Muscle of leg (tissue), 11 donors: ENCODE measurements around the gene DCXR. TPM values are rescaled to one million over a fixed set of nuclear protein-coding genes. Genes with fewer than 3 reads are reported as not detected.

Experiments
- DNase-seq: peaks from one replicate; pipeline ENCODE4 v3.0.0; 2013
- H3K27ac ChIP-seq: one replicate; pipeline ENCODE4 v1.5.1; 2013; ENCODE audit warnings: mild to moderate bottlenecking, low read length, control low read depth
- H3K27me3 ChIP-seq: one replicate; pipeline ENCODE4 v1.6.1; 2013; ENCODE audit warnings: low read length; ENCODE audit not compliant: control insufficient read depth, insufficient read depth
- H3K36me3 ChIP-seq: one replicate; pipeline ENCODE4 v1.6.1; 2013; ENCODE audit warnings: low read length; ENCODE audit not compliant: control insufficient read depth, insufficient read depth
- H3K4me1 ChIP-seq: one replicate; pipeline ENCODE4 v1.6.1; 2013; ENCODE audit warnings: low read length; ENCODE audit not compliant: control insufficient read depth, insufficient read depth
- H3K4me3 ChIP-seq: one replicate; pipeline ENCODE4 v1.5.1; 2013; ENCODE audit warnings: low read length, control low read depth
- H3K9me3 ChIP-seq: replicated peaks from 2 replicates; pipeline ENCODE4 v1.6.1; 2013; ENCODE audit warnings: low read depth, low read length; ENCODE audit not compliant: control insufficient read depth
- WGBS: methylation state at CpG from one replicate; pipeline ENCODE4 v1.1.5; 2013; ENCODE audit warnings: missing lambda C conversion rate; ENCODE audit not compliant: insufficient coverage; 5-methylcytosine and 5-hydroxymethylcytosine counted together
- polyA plus RNA-seq, 8 donors: library from polyadenylated mRNA; unstranded; fragments of 120-200 nt; gene quantifications; one replicate each; pipeline versions ENCODE4 v1.2.1 to v1.2.3, GENCODE V29; 2013; ENCODE audit warnings: inconsistent platforms in 1 of 8, low replicate concordance in 1 of 8; ENCODE audit not compliant: insufficient read length in 8 of 8, insufficient read depth in 1 of 8
- total RNA-seq: library from RNA; stranded (reverse); fragments of 120-200 nt; gene quantifications from one replicate; pipeline ENCODE4 v1.2.4, GENCODE V29; 2013

DCXR gene
- total and polyA plus RNA-seq, 9 donors = 30.0 to 44.6 (median 38.8) TPM

- WGBS = 0% methylated on average over 42 of the region's 42 CpGs
- Histone ChIP-seq H3K9me3 (no peaks in the 10 kb centered on the region), H3K27ac (peak within 1 kb of the TSS; percentile 57), H3K27me3 (no peaks in the 10 kb centered on the region), H3K4me3 (peak within 1 kb of the TSS; percentile 93), H3K36me3 (peaks cover 13% of the 10 kb centered on the region), H3K4me1 (peaks cover 37% of the 10 kb centered on the region)
- DNase-seq = peak; percentile 100
Measured at GRCh38 chr17:82022981-82023446, 14.5 kb downstream of the DCXR start, which contains the start of gene LRRC45. TSS of gene LRRC45 (plus strand) at chr17:82023305. CDS start at chr17:82023644, 339 bp downstream.

- DNase-seq = no peak
- Histone ChIP-seq H3K4me1 (peaks cover 36% of the 10 kb centered on the region), H3K4me3 (peak within 1 kb of the TSS; percentile 93), H3K36me3 (peaks cover 17% of the 10 kb centered on the region), H3K27me3 (no peaks in the 10 kb centered on the region), H3K9me3 (no peaks in the 10 kb centered on the region), H3K27ac (peak within 1 kb of the TSS; percentile 57)
- under 1% methylated on average over 62 of the region's 64 CpGs for WGBS
Measured at GRCh38 chr17:82022310-82022980, 15.1 kb downstream of the DCXR start, which contains the start of gene CENPX. TSS of gene CENPX (minus strand) at chr17:82022878. CDS start at chr17:82022861, 17 bp downstream.

GRCh38 chr17:82021900-82022309, 15.6 kb downstream of the DCXR start:
- Histone ChIP-seq H3K9me3 (no peaks in the 10 kb centered on the region), H3K27ac (no peak overlapping the region), H3K4me1 (peaks cover 35% of the 10 kb centered on the region), H3K27me3 (no peaks in the 10 kb centered on the region), H3K36me3 (peaks cover 19% of the 10 kb centered on the region), H3K4me3 (peak overlapping the region; percentile 93)
- DNase-seq = peak; percentile 40
- 9% methylated on average over 9 of the region's 10 CpGs for WGBS

- H3K36me3 ChIP-seq = peaks cover 21% of the 10 kb centered on the region
- H3K4me3 ChIP-seq = peak overlapping the region; percentile 93
- DNase-seq = peak; percentile 79
- H3K27ac ChIP-seq = no peak overlapping the region
- H3K27me3 ChIP-seq = no peaks in the 10 kb centered on the region
- H3K9me3 ChIP-seq = no peaks in the 10 kb centered on the region
- H3K4me1 ChIP-seq = peaks cover 35% of the 10 kb centered on the region
- 47% methylated on average over 19 of the region's 25 CpGs for WGBS
Measured at GRCh38 chr17:82021107-82021899, 16.2 kb downstream of the DCXR start.

GRCh38 chr17:82020572-82021106, 16.9 kb downstream of the DCXR start:
- H3K4me3 ChIP-seq = no peak overlapping the region

GRCh38 chr17:82019690-82020571, 17.6 kb downstream of the DCXR start:
- no peak for DNase-seq
- no peak overlapping the region for H3K27ac ChIP-seq
- H3K9me3 ChIP-seq = no peaks in the 10 kb centered on the region
- H3K4me1 ChIP-seq = peaks cover 35% of the 10 kb centered on the region
- no peaks in the 10 kb centered on the region for H3K27me3 ChIP-seq
- H3K4me3 ChIP-seq = no peak overlapping the region
- 63% methylated on average over 26 of the region's 34 CpGs for WGBS
- H3K36me3 ChIP-seq = peaks cover 21% of the 10 kb centered on the region

More at GRCh38 chr17:82020572-82021106, 16.9 kb downstream of the DCXR start:
- DNase-seq = no peak
- 72% methylated on average over 14 of the region's 14 CpGs for WGBS
- Histone ChIP-seq H3K27me3 (no peaks in the 10 kb centered on the region), H3K27ac (no peak overlapping the region), H3K4me1 (peaks cover 35% of the 10 kb centered on the region), H3K36me3 (peaks cover 21% of the 10 kb centered on the region), H3K9me3 (no peaks in the 10 kb centered on the region)

- H3K27ac ChIP-seq = no peak overlapping the region
- H3K36me3 ChIP-seq = peaks cover 21% of the 10 kb centered on the region
- 81% methylated on average over 24 of the region's 33 CpGs for WGBS
- H3K27me3 ChIP-seq = no peaks in the 10 kb centered on the region
- no peaks in the 10 kb centered on the region for H3K9me3 ChIP-seq
- H3K4me1 ChIP-seq = peaks cover 32% of the 10 kb centered on the region
- H3K4me3 ChIP-seq = no peak overlapping the region
- no peak for DNase-seq
Measured at GRCh38 chr17:82018989-82019689, 18.4 kb downstream of the DCXR start.

- H3K4me1 ChIP-seq = peaks cover 25% of the 10 kb centered on the region
- WGBS = 56% methylated on average over 18 of the region's 19 CpGs
Measured at GRCh38 chr17:82018152-82018988, 19.1 kb downstream of the DCXR start.

More at GRCh38 chr17:82018152-82018988, 19.1 kb downstream of the DCXR start:
- Histone ChIP-seq H3K27ac (no peak overlapping the region), H3K4me3 (no peak overlapping the region), H3K9me3 (no peaks in the 10 kb centered on the region), H3K36me3 (peaks cover 21% of the 10 kb centered on the region), H3K27me3 (no peaks in the 10 kb centered on the region)
- no peak for DNase-seq
